WTC11 (cell line): ENCODE measurements around the gene ZSWIM4. TPM values are rescaled to one million over a fixed set of nuclear protein-coding genes. Genes with fewer than 3 reads are reported as not detected.
"Not testable (repeated sequence)": the region's sequence is repeated elsewhere in the genome, so short reads cannot be mapped to it uniquely, and the experiment has no call there.

Experiments
- ATAC-seq: fragments of 200-7000 bp; cut with Tn5 transposase; 2 replicates; pipeline ENCODE4 v1.10.0; 2021; ENCODE audit warnings: mild to moderate bottlenecking, moderate library complexity
- CTCF ChIA-PET: fragments of 300-600 bp; sonication (Branson Sonifier 250); formaldehyde crosslinking; loops from one replicate; lab custom pipeline; 2021; ENCODE audit warnings: antibody characterized with exemption; lab: Charles Lee
- POLR2A ChIA-PET: fragments of 350-600 bp; sonication (Branson Sonifier 250); formaldehyde crosslinking; loops from one replicate; lab custom pipeline; 2021; ENCODE audit warnings: antibody characterized with exemption; lab: Charles Lee
- DNase-seq: peaks from one replicate; pipeline ENCODE4 v3.0.0; 2021; ENCODE audit warnings: low spot score
- H3K27ac Mint-ChIP-seq: 2 replicates; pipeline ENCODE4 v1.8.0; 2021; ENCODE audit warnings: mixed read lengths
- H3K27me3 Mint-ChIP-seq: 2 replicates; pipeline ENCODE4 v1.8.0; 2021; ENCODE audit warnings: low read depth, mild to moderate bottlenecking, moderate library complexity, mixed read lengths
- H3K36me3 Mint-ChIP-seq: 2 replicates; pipeline ENCODE4 v1.8.0; 2021; ENCODE audit warnings: mixed read lengths
- H3K4me1 Mint-ChIP-seq: 2 replicates; pipeline ENCODE4 v1.8.0; 2022; ENCODE audit warnings: mixed read lengths
- H3K4me3 Mint-ChIP-seq: 2 replicates; pipeline ENCODE4 v1.8.0; 2021; ENCODE audit warnings: mild to moderate bottlenecking, moderate library complexity, mixed read lengths
- H3K9me3 Mint-ChIP-seq: 2 replicates; pipeline ENCODE4 v1.8.0; 2021; ENCODE audit warnings: mixed read lengths
- E2F5 ChIP-seq: sonication (generic); formaldehyde crosslinking; IDR thresholded peaks from 2 replicates; pipeline ENCODE4 v1.8.1; 2022; ENCODE audit warnings: mild to moderate bottlenecking, moderate library complexity, missing genetic modification reagents
- ERG ChIP-seq: fragments of 250-450 bp; sonication (Bioruptor Pico); IDR thresholded peaks from 2 replicates; pipeline ENCODE4 v1.8.0; 2021; ENCODE audit warnings: mild to moderate bottlenecking
- FOXP1 ChIP-seq: sonication (generic); formaldehyde crosslinking; IDR thresholded peaks from 2 replicates; pipeline ENCODE4 v1.8.0; 2022; ENCODE audit warnings: missing genetic modification reagents, mild to moderate bottlenecking, moderate library complexity, borderline replicate concordance
- GABPB1 ChIP-seq: sonication (generic); formaldehyde crosslinking; IDR thresholded peaks from 2 replicates; pipeline ENCODE4 v1.8.1; 2023; ENCODE audit warnings: mild to moderate bottlenecking, missing genetic modification reagents
- GRHL2 ChIP-seq: fragments of 250-450 bp; sonication (Bioruptor Pico); IDR thresholded peaks from 2 replicates; pipeline ENCODE4 v1.8.0; 2022; ENCODE audit warnings: mild to moderate bottlenecking, moderate library complexity; ENCODE audit not compliant: insufficient replicate concordance, severe bottlenecking
- HMGA2 ChIP-seq: fragments of 250-450 bp; sonication (Bioruptor Pico); IDR thresholded peaks from 2 replicates; pipeline ENCODE4 v1.4.0; 2021; ENCODE audit warnings: mild to moderate bottlenecking, moderate library complexity
- JUN ChIP-seq: sonication (generic); formaldehyde crosslinking; IDR thresholded peaks from 2 replicates; pipeline ENCODE4 v1.8.0; 2023; ENCODE audit warnings: mild to moderate bottlenecking, missing genetic modification reagents
- KAT7 ChIP-seq: sonication (generic); formaldehyde crosslinking; IDR thresholded peaks from 2 replicates; pipeline ENCODE4 v1.8.1; 2023; ENCODE audit warnings: missing genetic modification reagents, mild to moderate bottlenecking, borderline replicate concordance
- MYBL2 ChIP-seq: sonication (generic); formaldehyde crosslinking; IDR thresholded peaks from 2 replicates; pipeline ENCODE4 v1.8.1; 2023; ENCODE audit warnings: mild to moderate bottlenecking, moderate library complexity, missing genetic modification reagents
- RORB ChIP-seq: fragments of 250-450 bp; sonication (Bioruptor Pico); IDR thresholded peaks from 2 replicates; pipeline ENCODE4 v1.9.0; 2021; ENCODE audit warnings: mild to moderate bottlenecking
- SMAD3 ChIP-seq: sonication (generic); formaldehyde crosslinking; IDR thresholded peaks from 2 replicates; pipeline ENCODE4 v1.8.0; 2022; ENCODE audit warnings: missing genetic modification reagents, mild to moderate bottlenecking, borderline replicate concordance
- SP1 ChIP-seq: sonication (generic); formaldehyde crosslinking; conservative IDR thresholded peaks from 2 replicates; pipeline ENCODE4 v1.8.1; 2022; ENCODE audit warnings: missing genetic modification reagents
- ZNF219 ChIP-seq: sonication (generic); formaldehyde crosslinking; IDR thresholded peaks from 2 replicates; pipeline ENCODE4 v1.8.0; 2023; ENCODE audit warnings: missing genetic modification reagents, mild to moderate bottlenecking, borderline replicate concordance
- ZNF232 ChIP-seq: sonication (generic); formaldehyde crosslinking; IDR thresholded peaks from 2 replicates; pipeline ENCODE4 v1.8.0; 2022; ENCODE audit warnings: mild to moderate bottlenecking, missing genetic modification reagents
- ZNF512 ChIP-seq: sonication (generic); formaldehyde crosslinking; IDR thresholded peaks from 2 replicates; pipeline ENCODE4 v1.8.1; 2022; ENCODE audit warnings: missing genetic modification reagents, borderline replicate concordance
- total RNA-seq: library from RNA; stranded (reverse); gene quantifications from 3 replicates; pipeline ENCODE4 v1.2.3, GENCODE V29; 2021

Gene ZSWIM4
- total RNA-seq, 1 experiment from 2014 or later = 33.4 TPM

- peak; percentile 8 for ATAC-seq
- peak; percentile 79 for DNase-seq
- H3K36me3 Mint-ChIP-seq = no peaks in the 10 kb centered on the region
- peak overlapping the region; percentile 60 for H3K4me3 Mint-ChIP-seq
- H3K27me3 Mint-ChIP-seq = no peaks in the 10 kb centered on the region; the same call in 1 of the 2 replicates
- POLR2A ChIA-PET = interaction anchor here (0.7 to 0.9 kb wide), 2 partner anchors 25 to 33 kb away, joined by 3 to 4 read pairs; no protein-coding TSS in a partner anchor
- H3K9me3 Mint-ChIP-seq = no peaks in the 10 kb centered on the region
- peak overlapping the region; percentile 91 for H3K27ac Mint-ChIP-seq
- TF ChIP-seq E2F5 (CRISPR knock-in tag) (peak; percentile 45; the same call in 1 of the 2 replicates), GRHL2 (CRISPR knock-in tag) (no peak), SP1 (CRISPR knock-in tag) (0 out of 2 replicates have a peak, but pooled peaks have one; percentile 18)
- TF ChIP-seq, all 79 proteins: peak for 2
- peaks cover 27% of the 10 kb centered on the region for H3K4me1 Mint-ChIP-seq
- CTCF ChIA-PET = interaction anchor here (1.1 to 5.1 kb wide), 3 partner anchors 12 to 45 kb away, joined by 3 to 41 read pairs (median 6); no protein-coding TSS in a partner anchor
Measured at GRCh38 chr19:13849991-13850909, 55.0 kb downstream of the ZSWIM4 start.

GRCh38 chr19:13850910-13851733, 55.9 kb downstream of the ZSWIM4 start:
- peak; percentile 74; the same call in 1 of the 2 replicates for TF ChIP-seq GABPB1 (CRISPR knock-in tag)
- TF ChIP-seq FOXP1 = no peak
- TF ChIP-seq JUN = 0 out of 2 replicates have a peak, but pooled peaks have one; percentile 22
- TF ChIP-seq SMAD3 = no peak
- no peak for TF ChIP-seq KAT7
- peak overlapping the region; percentile 60 for H3K4me3 Mint-ChIP-seq
- DNase-seq (no peak), ATAC-seq (no peak)
- no peaks in the 10 kb centered on the region for H3K9me3 Mint-ChIP-seq
- H3K4me1 Mint-ChIP-seq = peaks cover 23% of the 10 kb centered on the region
- ChIA-PET CTCF (interaction anchor here (0.8 to 5.1 kb wide), 3 partner anchors 11 to 66 kb away, joined by 3 to 41 read pairs (median 4); partner anchors contain the start of gene ZSWIM4), POLR2A (no interaction called here)
- H3K36me3 Mint-ChIP-seq = no peaks in the 10 kb centered on the region
- no peaks in the 10 kb centered on the region; the same call in 1 of the 2 replicates for H3K27me3 Mint-ChIP-seq
- H3K27ac Mint-ChIP-seq = peak overlapping the region; percentile 91

GRCh38 chr19:13851734-13852114, 56.5 kb downstream of the ZSWIM4 start:
- H3K9me3 Mint-ChIP-seq, ATAC-seq, H3K27me3 Mint-ChIP-seq: not testable (repeated sequence)
- peak overlapping the region; percentile 80 for H3K27ac Mint-ChIP-seq
- peaks cover 17% of the 10 kb centered on the region for H3K4me1 Mint-ChIP-seq
- TF ChIP-seq HMGA2 (CRISPR knock-in tag) = peak; percentile 56; the same call in 1 of the 2 replicates
- TF ChIP-seq, all 79 proteins: peak for 1; not testable (repeated sequence) for 78
- ChIA-PET POLR2A (interaction anchor here (0.7 kb wide), 1 partner anchor 104 kb away, joined by 4 read pairs; a partner anchor contains a TSS), CTCF (interaction anchor here (0.6 to 5.1 kb wide), 4 partner anchors 11 to 67 kb away, joined by 3 to 41 read pairs (median 4); partner anchors contain the start of gene ZSWIM4)
- H3K4me3 Mint-ChIP-seq, DNase-seq, H3K36me3 Mint-ChIP-seq: not testable (repeated sequence)

GRCh38 chr19:13852171-13852707, 57.0 kb downstream of the ZSWIM4 start:
- ATAC-seq, H3K4me3 Mint-ChIP-seq, H3K36me3 Mint-ChIP-seq, H3K27me3 Mint-ChIP-seq, DNase-seq, H3K9me3 Mint-ChIP-seq, H3K27ac Mint-ChIP-seq: not testable (repeated sequence)
- H3K4me1 Mint-ChIP-seq = peaks cover 15% of the 10 kb centered on the region
- ChIA-PET CTCF (interaction anchor here (0.6 to 5.1 kb wide), 5 partner anchors 10 to 205 kb away, joined by 3 to 41 read pairs (median 4); partner anchors contain the start of gene ZSWIM4), POLR2A (interaction anchor here (0.7 kb wide), 1 partner anchor 105 kb away, joined by 4 read pairs; a partner anchor contains a TSS)

GRCh38 chr19:13856497-13856896, 61.3 kb downstream of the ZSWIM4 start:
- ChIA-PET POLR2A (no interaction called here), CTCF (interaction anchor here (1.6 kb wide), 1 partner anchor 61 kb away, joined by 5 read pairs; the partner anchor contains the start of gene ZSWIM4)
- H3K4me3 Mint-ChIP-seq = no peak overlapping the region
- DNase-seq (no peak), ATAC-seq (no peak)
- H3K27me3 Mint-ChIP-seq = peaks cover 2% of the 10 kb centered on the region
- H3K9me3 Mint-ChIP-seq = no peaks in the 10 kb centered on the region
- no peaks in the 10 kb centered on the region for H3K36me3 Mint-ChIP-seq
- H3K4me1 Mint-ChIP-seq = peaks cover 2% of the 10 kb centered on the region
- H3K27ac Mint-ChIP-seq = no peak overlapping the region
- no peak for TF ChIP-seq ZNF219 (CRISPR knock-in tag)
- no peak for TF ChIP-seq ZNF232
- no peak for TF ChIP-seq RORB
- no peak for TF ChIP-seq SP1 (CRISPR knock-in tag)
- TF ChIP-seq ZNF512 = no peak
- no peak for TF ChIP-seq MYBL2 (CRISPR knock-in tag)
- TF ChIP-seq ERG (CRISPR knock-in tag) = no peak
